Measurements from ENCODE around the gene OR1D5.
"Not testable (repeated sequence)": the region's sequence is repeated elsewhere in the genome, so short reads cannot be mapped to it uniquely, and the experiment has no call there.

Gene OR1D5

GRCh38 chr17:3030852-3031470, 32.4 kb downstream of the OR1D5 start:
- not testable (repeated sequence) for DNase-seq

- DNase-seq: no peak
Observed at GRCh38 chr17:3030096-3030495, 33.3 kb downstream of the OR1D5 start.

DNA sequence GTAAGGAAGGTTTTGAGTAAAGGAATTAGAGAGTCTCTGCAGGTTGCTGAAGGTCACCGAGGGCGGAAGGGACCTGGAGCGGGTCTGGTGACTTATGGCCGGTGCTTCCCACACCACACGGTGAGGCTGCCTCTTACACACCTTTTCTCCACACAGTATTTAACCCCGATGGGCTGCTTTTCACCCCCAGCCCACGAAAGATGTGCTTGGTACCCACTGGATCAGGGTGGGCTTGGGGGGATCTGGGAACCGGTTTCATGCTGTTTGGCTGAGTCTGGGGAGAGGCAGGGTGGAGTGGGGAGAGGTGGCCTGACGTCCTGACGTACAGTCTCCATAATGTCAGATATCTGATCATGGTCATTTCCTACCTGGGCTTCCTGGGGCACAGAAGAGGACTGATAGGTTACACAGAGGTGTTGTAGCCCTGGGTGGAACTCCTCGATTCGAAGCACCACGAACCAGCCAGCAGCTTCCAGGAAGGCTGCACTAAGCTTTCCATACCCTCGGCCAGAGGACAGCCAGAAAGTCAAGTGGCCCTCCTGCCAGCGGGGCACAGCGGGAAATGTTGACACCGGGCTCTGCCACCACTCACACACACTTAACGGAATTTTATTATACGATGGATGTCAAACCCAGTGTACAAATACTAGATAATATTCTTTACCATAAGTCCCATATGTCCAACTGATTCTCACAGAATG, 34.0 kb downstream of the OR1D5 start:
- no peak for DNase-seq

DNA sequence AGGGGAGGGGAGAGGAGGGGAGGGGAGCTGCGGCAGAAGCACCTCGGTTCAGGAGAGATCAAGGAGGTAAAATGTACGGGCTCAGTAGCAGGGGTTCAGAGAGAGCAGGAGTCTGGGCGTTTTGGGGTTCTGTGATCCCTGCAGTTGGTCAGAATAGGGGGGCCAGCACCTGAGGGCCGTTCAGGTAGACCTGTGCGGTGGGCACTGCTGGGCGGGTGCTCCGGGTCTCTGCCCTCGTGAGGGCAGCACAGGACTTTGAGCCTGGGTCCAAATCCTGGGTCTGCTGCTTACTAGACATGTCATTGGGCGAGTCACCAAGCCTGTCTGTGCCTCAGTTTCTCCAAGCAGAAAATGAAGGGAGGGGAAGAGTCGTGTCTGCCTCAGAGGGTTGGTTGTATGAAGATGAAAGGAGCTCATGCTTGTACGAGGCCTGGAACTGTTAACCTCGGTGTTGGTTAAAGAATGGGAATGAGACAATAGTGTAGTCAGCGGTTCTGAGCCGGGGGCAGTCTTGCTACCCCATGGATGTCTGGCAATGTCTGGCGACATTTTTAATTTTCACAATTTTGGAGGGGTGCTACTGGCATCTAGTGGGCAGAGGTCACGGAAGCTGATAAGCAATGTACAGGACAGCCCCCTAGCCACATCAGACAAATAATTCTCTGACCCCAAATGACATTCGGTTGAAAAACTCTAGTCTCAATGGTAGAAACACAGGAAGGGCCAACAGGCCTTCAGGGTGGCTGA, 35.4 kb downstream of the OR1D5 start:
- no peak for DNase-seq

- DNase-seq: no peak
Observed at GRCh38 chr17:3026856-3027751, 36.3 kb downstream of the OR1D5 start.

DNA sequence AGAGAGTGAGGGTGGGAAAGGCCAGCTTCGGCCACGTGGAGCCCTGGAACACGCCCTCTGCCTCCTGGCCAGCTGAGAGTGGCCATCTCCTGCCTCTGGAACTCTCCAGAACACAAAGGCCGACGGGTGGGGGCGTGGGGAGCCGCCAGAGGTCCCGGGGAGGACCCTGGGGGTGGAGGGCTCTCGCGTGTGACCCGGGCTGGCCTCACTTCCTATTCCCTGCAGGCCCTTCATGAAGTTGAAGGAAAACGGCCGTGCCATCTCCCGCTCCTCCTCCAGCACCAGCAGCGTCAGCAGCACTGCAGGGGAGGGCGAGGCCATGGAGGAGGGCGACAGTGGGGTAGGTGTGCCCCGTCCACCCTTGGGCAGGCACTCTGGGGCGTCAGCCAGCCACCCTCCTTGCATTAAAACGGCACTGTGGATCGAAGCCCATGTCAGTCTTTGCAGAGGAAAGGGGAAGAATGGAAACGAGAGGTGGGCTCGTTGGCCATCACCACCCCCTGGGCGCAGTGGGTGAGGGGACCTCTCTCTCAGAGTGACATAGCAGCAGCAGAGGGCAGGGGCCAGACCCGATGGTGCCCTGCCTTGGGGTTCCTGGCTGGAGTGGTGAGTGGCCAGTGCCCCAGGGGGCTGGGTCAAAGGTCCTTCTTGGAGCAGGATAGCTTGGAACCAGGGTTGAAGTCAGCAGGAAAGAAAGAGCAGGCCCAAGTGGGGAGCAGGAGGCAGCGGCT, 37.1 kb downstream of the OR1D5 start:
- no peak for DNase-seq

GRCh38 chr17:3025421-3026124, 37.8 kb downstream of the OR1D5 start:
- no peak for DNase-seq

DNA sequence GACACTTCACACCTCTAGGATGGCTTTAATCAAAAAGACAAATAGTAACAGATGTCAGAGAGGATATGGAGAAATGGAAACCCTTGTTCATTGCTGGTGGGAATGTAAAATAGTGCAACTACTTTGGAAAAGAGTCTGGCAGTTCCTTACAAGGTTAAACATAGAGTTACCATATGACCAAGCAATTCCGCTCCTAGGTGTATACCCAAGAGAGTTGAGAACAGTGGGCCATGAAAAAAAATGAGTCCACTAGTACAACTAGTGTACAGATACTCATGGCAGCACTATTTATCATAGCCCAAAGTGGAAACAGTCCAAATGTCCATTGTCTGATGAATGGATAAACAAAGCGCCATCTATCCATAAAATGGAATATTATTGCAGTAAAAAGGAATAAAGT, 39.1 kb downstream of the OR1D5 start:
- DNase-seq: no peak

GRCh38 chr17:3022197-3022596, 41.2 kb downstream of the OR1D5 start:
- DNase-seq: no peak

DNA sequence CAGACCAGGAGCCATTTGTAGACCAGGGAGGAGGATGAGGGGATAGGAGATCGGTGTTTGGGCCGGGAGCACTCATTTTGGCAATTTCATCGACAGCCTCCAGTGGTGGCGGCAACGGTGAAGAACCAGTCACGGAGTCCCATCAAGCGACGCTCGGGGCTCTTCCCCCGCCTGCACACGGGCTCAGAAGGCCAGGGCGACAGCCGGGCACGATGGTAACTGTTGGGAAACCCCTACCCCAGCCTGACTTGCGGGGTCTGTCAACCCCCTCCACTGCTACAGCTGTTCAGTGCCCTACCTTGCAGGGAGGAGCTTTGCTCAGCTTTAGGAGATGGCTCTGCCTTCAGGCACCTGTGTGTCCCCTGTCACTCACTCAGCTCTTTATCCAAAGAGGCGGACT, 43.0 kb downstream of the OR1D5 start:
- DNase-seq: no peak

DNA sequence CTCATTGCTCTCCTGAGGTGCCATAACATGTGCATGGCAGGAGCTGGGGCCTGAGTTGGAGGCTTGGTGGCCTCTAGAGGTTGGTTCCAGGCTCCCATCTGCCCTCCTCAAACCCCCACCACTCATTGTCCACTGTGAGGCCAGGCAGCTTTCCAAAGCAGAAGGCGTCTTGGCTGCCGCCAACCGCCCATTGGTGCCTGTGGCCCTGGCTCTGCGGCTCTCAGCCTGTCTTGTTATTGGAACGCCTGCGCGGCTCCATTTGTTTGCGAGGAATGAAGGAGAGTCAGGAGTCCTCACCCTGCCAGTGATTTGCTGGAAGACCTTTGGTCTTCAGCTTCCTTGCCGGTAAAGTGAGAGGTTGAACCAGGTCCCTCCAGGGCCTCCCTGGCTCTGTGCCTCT, 43.6 kb downstream of the OR1D5 start:
- DNase-seq: no peak

DNA sequence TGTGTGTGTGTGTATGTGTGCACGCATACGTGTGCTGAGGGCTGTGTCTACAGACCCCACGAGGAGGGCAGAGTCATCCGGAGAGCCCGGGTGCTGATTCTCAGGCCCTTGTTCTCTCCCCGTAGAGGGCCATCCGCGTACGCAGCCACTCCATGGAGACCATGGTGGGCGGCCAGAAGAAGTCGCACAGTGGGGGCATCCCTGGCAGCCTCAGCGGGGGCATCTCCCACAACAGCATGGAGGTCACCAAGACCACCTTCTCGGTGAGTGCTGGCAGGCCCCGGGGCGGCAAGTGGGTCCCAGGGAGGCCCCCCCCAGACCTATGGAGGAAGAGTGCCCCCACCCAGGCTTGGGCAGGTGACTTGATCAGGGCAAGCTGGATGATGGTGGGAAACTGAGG, 45.5 kb downstream of the OR1D5 start:
- no peak for DNase-seq

GRCh38 chr17:3015890-3016289, 47.5 kb downstream of the OR1D5 start:
- DNase-seq: no peak

GRCh38 chr17:3012926-3013581, 50.4 kb downstream of the OR1D5 start:
- DNase-seq: peak; percentile 62
